A549 (cell line): ENCODE data around the gene MLX.

ENCODE experiments used
- CBX2 ChIP-seq: fragments of 200-600 bp; sonication (generic); IDR thresholded peaks from 2 replicates; pipeline ENCODE4 v1.6.1; 2016; ENCODE audit warnings: low read depth, mild to moderate bottlenecking, borderline replicate concordance
- EP300 ChIP-seq, 2 experiments: fragments of >200 bp; sonication (Bioruptor Twin); formaldehyde crosslinking; IDR thresholded peaks; 2 replicates in 1 of 2; 3 replicates in 1 of 2; pipeline ENCODE4 v1.6.1; 2016 to 2017
- ESRRA ChIP-seq: fragments of 150-350 bp; IDR thresholded peaks from 2 replicates; pipeline ENCODE4 v1.6.1; 2014; ENCODE audit warnings: mild to moderate bottlenecking, low read length, borderline replicate concordance
- FOSL2 ChIP-seq, 2 experiments: fragments of 450-650 bp in 1 of 2; fragments of >200 bp in 1 of 2; sonication (Bioruptor Twin) in 1 of 2; formaldehyde crosslinking; IDR thresholded peaks; 2 replicates each; pipeline versions ENCODE4 v1.5.0 to v1.6.1; 2016 to 2020; ENCODE audit warnings: mild to moderate bottlenecking in 1 of 2, moderate library complexity in 1 of 2
- MAFK ChIP-seq: fragments of 450-650 bp; IDR thresholded peaks from 2 replicates; pipeline ENCODE4 v1.6.1; 2014; ENCODE audit not compliant: partially characterized antibody
- POLR2A ChIP-seq: IDR thresholded peaks from 2 replicates; pipeline ENCODE4 v1.6.1; 2012; ENCODE audit warnings: mild to moderate bottlenecking, low read length
- RAD21 ChIP-seq, 2 experiments: fragments of >200 bp in 1 of 2; sonication (Bioruptor Twin) in 1 of 2; formaldehyde crosslinking in 1 of 2; IDR thresholded peaks in 1 of 2; conservative IDR thresholded peaks in 1 of 2; 2 replicates in 1 of 2; 3 replicates in 1 of 2; pipeline ENCODE4 v1.6.1; 2012 to 2018; ENCODE audit warnings: inconsistent platforms in 1 of 2
- SREBF2 ChIP-seq: fragments of 450-650 bp; IDR thresholded peaks from 2 replicates; pipeline ENCODE4 v1.6.1; 2014; ENCODE audit warnings: mild to moderate bottlenecking, moderate library complexity
- ZFP36 ChIP-seq: fragments of 450-650 bp; IDR thresholded peaks from 2 replicates; pipeline ENCODE4 v1.6.1; 2014; ENCODE audit warnings: borderline replicate concordance; ENCODE audit not compliant: partially characterized antibody
- TF ChIP-seq, protein P1 (sequence below): fragments of >200 bp; sonication (Bioruptor Twin); formaldehyde crosslinking; IDR thresholded peaks from 3 replicates; pipeline ENCODE4 v1.5.1; 2016
- TF ChIP-seq, protein P2 (sequence below): IDR thresholded peaks from 2 replicates; pipeline ENCODE4 v1.6.1; 2012

DNA sequence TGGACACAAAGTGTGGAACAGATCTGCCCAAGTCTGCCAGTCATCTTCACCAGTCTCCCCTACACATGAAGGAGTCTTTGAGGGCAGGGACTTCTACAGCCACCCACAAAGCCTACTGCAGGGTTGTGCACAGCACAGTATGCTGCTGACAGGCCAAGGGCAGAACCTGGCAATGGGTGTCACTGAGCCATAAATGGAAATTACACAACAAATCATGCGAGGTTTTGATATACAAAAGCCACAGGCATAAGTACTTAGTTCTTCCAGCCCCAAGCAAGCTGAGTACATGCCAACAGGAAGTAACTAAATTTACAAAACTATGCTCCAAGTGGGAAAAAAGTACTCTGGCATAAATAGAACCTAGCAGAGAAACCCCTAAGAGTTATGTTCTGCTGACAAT, 18.5 kb downstream of the MLX start:
- no peak for TF ChIP-seq POLR2A
- TF ChIP-seq, protein P1, sequence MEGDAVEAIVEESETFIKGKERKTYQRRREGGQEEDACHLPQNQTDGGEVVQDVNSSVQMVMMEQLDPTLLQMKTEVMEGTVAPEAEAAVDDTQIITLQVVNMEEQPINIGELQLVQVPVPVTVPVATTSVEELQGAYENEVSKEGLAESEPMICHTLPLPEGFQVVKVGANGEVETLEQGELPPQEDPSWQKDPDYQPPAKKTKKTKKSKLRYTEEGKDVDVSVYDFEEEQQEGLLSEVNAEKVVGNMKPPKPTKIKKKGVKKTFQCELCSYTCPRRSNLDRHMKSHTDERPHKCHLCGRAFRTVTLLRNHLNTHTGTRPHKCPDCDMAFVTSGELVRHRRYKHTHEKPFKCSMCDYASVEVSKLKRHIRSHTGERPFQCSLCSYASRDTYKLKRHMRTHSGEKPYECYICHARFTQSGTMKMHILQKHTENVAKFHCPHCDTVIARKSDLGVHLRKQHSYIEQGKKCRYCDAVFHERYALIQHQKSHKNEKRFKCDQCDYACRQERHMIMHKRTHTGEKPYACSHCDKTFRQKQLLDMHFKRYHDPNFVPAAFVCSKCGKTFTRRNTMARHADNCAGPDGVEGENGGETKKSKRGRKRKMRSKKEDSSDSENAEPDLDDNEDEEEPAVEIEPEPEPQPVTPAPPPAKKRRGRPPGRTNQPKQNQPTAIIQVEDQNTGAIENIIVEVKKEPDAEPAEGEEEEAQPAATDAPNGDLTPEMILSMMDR: no peak
- TF ChIP-seq RAD21 (conservative IDR thresholded peaks at IDR 0.05 in 1 of 2, IDR thresholded peaks at IDR 0.05 in 1 of 2): no peak
- no peak for TF ChIP-seq MAFK
- no peak for TF ChIP-seq ZFP36
- TF ChIP-seq EP300 (IDR thresholded peaks at IDR 0.05): no peak
- no peak for TF ChIP-seq ESRRA
- no peak for TF ChIP-seq SREBF2
- TF ChIP-seq, protein P2, sequence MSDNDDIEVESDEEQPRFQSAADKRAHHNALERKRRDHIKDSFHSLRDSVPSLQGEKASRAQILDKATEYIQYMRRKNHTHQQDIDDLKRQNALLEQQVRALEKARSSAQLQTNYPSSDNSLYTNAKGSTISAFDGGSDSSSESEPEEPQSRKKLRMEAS: no peak
- no peak for TF ChIP-seq FOSL2 (IDR thresholded peaks at IDR 0.05)
- TF ChIP-seq FOSL2 (CRISPR knock-in tag; IDR thresholded peaks at IDR 0.05): no peak
- TF ChIP-seq CBX2: no peak
